GM12864 (cell line): ENCODE measurements around the gene COBL.

Experiments
- DNase-seq: peaks from one replicate; pipeline ENCODE4 v3.0.0-alpha.2; 2011; ENCODE audit warnings: low read depth
- H3K4me3 ChIP-seq: 2 replicates; pipeline ENCODE4 v1.5.1; 2011; ENCODE audit warnings: mild to moderate bottlenecking, low read depth, low read length, control low read depth
- TF ChIP-seq, protein P1 (sequence below): IDR thresholded peaks from 2 replicates; pipeline ENCODE4 v1.5.1; 2011; ENCODE audit warnings: low read depth, mild to moderate bottlenecking, moderate library complexity, low read length, control low read depth, inconsistent platforms; ENCODE audit errors: missing control alignments

The COBL gene

DNA sequence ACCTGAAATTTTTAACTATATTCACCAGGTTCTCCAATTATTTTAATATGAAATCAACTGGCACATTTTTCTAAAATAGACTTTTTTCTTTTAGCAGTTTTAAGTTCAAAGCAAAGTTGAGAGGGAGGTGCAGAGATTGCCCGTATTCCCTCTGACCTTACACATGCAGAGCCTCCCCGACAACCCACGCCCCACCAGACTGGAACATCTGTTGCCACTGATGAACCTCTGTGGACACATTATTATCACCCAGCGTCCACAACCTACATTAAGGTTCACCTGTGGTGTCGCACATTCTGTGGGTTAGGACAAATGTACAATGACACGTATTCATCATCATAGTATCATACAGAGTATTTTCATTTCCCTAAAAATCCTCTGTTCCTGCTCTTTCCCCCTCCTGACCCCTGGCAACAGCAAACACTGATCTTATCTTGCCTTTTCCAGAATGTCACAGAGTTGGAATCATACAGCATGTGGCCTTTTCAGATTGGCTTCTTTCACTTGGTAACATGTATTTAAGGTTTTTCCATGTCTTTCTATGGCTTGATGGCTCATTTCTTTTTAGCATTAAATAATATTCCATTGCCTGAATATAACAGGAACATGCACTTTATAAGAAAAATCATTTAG is 37.1 kb downstream of the COBL start:
- TF ChIP-seq, protein P1, sequence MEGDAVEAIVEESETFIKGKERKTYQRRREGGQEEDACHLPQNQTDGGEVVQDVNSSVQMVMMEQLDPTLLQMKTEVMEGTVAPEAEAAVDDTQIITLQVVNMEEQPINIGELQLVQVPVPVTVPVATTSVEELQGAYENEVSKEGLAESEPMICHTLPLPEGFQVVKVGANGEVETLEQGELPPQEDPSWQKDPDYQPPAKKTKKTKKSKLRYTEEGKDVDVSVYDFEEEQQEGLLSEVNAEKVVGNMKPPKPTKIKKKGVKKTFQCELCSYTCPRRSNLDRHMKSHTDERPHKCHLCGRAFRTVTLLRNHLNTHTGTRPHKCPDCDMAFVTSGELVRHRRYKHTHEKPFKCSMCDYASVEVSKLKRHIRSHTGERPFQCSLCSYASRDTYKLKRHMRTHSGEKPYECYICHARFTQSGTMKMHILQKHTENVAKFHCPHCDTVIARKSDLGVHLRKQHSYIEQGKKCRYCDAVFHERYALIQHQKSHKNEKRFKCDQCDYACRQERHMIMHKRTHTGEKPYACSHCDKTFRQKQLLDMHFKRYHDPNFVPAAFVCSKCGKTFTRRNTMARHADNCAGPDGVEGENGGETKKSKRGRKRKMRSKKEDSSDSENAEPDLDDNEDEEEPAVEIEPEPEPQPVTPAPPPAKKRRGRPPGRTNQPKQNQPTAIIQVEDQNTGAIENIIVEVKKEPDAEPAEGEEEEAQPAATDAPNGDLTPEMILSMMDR: no peak
- H3K4me3 ChIP-seq: no peak overlapping the region
- no peak for DNase-seq

DNA sequence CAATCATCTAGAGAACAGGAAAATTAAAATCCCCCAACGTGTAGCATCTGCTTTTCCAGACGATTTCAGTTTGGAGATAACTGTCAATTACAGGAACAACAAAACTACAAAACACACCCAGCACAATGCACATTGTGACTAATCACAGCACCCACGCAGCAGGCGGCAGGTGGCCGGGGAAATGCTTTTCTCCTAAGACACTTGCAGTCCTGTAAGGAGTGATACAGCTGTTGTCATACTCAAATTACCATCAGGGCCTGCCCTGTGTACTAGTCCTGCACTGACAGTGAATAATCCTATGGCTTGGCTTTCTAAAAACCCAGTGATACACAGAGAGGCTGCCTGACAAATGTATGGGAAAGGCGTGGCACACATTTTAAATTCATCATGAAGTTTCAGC is 37.8 kb downstream of the COBL start:
- no peak for DNase-seq
- TF ChIP-seq, protein P1: no peak
- H3K4me3 ChIP-seq: no peak overlapping the region

DNA sequence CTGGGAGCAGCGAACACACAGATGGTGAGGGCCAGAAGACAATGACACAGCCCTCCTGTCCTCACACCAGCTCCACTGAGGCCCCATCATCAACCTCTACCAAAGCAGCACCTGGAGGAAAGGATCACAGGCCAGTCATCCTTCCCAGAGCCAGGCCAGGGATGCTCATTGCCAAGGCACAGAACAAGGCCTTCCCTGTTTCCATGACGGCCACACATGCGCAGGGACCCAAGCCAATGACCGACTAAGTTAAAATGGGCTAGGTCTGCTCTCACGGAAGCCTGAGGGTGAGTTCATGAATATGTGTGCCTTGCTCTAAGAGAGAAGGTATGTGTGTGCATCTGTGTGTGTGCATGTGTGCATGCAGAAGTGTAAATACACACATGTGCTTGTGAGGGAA is 39.6 kb downstream of the COBL start:
- no peak overlapping the region for H3K4me3 ChIP-seq
- no peak for DNase-seq
- TF ChIP-seq, protein P1: no peak

DNA sequence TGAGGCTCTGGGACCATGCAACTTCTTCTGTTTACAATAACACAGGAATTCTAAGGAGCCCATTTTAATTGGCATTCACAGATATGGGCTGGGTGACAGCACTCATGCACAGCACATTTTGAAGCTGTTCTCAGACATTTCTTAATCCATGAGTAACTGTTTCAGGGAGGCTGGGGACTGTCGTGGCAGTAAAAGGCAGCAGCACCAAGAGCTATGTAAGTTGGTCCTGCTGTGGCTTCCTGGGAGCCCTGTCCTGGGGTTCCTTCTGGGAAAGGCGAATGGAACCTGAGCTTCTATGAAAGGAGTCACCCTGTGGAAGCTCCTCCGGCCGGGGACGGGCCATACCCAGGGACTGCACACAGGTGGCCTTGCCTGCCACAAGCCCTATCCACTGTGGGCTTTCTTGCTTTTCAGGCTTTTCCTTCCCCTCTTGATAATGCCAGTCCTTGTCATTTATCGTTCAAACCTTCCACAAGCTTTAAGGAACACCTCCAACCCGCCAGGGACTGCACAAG is 40.5 kb downstream of the COBL start:
- H3K4me3 ChIP-seq: no peak overlapping the region
- TF ChIP-seq, protein P1: no peak
- DNase-seq: no peak

DNA sequence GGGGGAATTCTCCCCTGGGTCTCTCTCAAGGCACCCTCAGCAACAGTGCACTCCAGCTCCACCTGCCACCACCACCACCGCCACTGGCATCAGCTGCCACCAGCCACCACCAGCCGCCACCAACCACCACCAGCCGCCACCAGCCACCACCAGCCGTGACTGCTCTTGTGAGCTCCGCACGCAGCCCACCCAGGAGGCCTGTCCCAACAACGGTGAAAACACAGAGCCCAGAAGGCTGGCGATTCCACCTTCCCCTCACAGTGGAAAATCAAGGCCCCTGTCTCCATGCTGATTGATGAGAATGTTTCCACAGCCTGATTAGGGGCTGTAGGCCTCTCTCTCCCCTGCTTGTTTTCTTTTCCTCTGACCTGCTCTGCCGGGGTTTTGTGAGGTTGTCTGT is 41.1 kb downstream of the COBL start:
- no peak for DNase-seq
- H3K4me3 ChIP-seq: no peak overlapping the region
- TF ChIP-seq, protein P1: no peak

DNA sequence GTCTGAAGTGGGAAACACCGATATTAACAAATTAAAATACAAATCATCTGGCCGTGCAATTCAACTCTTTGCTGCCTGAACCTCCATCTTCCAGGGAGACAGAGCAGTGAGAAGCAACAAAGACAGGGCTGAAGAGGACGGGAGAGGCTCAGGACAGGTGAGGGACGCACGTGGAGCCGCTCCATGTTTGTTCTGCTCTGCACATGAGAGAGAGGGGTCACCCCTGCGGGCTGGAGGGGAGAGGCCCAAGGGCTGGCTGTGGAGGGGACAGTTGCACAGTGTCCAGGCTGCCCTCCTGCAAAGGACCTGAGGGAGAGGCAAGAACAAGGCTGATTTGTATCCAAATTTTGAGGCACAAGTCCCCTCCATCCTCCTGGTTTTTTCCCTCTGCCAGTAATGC is 41.7 kb downstream of the COBL start:
- DNase-seq: no peak
- H3K4me3 ChIP-seq: no peak overlapping the region
- TF ChIP-seq, protein P1: no peak

DNA sequence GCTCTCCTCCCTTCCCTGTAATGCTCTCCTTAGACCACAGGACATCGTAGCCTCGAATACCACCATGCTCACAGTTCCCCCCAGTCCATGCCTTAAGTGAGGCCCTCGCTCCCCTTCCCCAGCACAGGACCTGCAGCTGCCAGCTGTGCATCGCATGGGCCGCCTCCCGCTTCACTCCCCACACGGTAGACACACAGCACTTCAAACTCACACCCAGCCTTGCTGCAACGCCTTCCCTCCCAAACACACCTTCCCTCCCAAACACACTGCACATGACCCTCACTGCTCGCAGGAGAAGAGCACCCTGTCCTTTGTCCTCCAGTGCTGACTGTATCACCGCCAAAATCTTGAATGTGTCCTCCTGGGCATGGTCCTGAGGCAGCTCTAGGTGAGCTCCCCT is 42.6 kb downstream of the COBL start:
- TF ChIP-seq, protein P1: no peak
- no peak overlapping the region for H3K4me3 ChIP-seq
- no peak for DNase-seq
